A204.1 (cell line): ENCODE data around the gene NEMP1.
"Not testable (repeated sequence)": the region's sequence is repeated elsewhere in the genome, so short reads cannot be mapped to it uniquely, and the experiment has no call there.

ENCODE experiments used
- FAIRE-seq: peaks from 2 replicates; lab custom pipeline; 2012; peaks lifted over from hg19 to GRCh38; lab: Jason Lieb, UNC

Gene NEMP1

DNA sequence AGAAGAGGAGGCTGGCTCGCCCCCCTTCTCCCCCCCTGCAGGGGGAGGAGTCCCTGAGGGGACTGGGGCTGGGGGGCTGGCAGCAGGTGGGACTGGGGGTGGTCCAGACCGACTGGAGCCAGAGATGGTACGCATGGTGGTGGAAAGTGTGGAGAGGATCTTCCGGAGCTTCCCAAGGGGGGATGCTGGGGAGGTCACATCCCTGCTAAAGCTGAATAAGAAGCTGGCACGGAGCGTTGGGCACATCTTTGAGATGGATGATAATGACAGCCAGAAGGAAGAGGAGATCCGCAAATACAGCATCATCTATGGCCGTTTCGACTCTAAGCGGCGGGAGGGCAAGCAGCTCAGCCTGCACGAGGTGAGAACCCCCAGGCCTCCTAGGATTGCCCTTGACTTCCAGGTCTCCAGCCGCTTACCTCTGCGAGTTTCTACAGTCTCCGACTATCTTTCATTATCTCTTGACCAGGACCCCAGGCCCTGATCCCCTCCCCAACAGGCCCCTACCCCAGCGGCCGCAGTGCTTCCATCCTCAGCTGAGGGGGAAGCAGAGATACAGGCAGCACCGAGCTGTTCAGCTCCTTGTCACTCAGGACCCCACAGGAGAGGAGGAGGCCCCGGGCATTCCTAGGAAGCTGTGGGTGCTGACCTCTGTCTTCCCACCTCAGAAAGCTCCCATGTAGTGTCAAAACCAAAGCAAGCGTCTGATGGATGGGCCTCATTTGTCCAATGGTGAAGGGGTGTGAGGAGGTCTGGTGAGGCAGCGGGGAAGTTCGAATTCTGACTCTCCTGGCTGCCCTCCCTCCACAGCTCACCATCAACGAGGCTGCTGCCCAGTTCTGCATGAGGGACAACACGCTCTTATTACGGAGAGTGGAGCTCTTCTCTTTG lies 13.3 kb upstream of the NEMP1 start:
- no peak for FAIRE-seq

DNA sequence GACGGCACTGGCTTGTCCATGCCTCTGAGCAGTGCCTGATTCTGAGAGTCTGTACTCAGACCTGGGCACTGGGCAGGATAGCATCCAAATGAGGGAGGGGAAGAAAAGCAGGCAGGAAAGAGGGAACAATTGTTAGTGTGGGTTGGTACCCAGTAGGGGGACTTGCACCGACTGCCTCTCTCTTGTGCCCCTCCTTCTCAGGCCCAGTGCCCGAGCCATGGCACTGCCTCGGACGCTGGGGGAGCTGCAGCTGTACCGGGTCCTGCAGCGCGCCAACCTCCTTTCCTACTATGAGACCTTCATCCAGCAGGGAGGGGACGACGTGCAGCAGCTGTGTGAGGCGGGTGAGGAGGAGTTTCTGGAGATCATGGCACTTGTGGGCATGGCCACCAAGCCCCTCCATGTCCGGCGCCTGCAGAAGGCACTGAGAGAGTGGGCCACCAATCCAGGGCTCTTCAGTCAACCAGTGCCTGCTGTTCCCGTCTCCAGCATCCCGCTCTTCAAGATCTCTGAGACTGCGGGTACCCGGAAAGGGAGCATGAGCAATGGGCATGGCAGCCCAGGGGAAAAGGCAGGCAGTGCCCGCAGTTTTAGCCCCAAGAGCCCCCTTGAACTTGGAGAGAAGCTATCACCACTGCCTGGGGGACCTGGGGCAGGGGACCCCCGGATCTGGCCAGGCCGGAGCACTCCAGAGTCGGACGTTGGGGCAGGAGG lies 12.5 kb upstream of the NEMP1 start:
- FAIRE-seq, result no peak

- FAIRE-seq, result no peak
Measured at GRCh38 chr12:57090490-57090889, 11.9 kb upstream of the NEMP1 start.

DNA sequence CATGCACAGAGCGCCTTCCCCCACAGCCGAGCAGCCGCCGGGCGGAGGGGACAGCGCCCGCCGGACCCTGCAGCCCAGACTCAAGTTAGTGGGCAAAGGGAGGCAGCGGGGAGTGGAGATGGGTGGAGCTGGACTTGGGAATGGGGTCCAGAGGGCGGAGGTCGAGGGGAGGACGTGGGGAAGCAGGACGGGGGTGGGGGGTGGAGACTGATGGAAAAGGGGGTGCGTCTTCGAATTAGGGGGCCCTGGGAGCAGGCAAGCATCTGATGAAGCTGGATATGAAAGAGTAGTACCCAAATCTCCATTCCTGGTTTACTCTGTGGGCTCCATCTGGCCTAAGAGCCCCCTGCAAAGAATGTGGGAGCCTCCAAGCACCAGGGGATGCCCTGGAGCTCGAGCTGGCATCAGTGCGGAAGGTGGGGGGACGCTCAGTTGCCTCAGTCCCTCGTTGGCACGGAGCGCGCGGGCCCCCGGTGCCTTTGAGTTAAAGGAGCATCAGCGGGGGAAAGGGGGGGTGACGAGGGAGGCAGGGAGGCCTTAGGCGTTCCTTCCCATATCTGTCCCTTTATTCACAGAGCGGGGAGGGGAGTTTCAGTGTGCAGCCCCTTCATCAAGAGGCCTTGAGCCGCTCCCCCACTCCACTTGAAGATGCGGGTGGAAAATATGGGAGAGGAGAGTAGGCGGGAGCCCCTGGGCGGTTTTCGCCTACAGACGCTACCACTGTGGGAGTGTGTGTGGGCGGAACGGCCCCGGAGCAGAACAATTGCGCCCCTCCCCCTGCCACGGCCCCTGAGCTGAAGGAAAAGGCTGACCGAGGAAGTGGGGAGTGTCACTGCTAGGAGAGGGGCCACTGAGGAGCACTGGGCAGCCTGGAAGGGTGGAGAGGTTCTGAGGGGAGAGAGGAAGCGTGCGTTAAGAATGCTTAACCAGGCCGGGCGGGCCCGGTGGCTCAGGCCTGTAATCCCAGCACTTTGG lies 11.0 kb upstream of the NEMP1 start:
- no peak for FAIRE-seq

DNA sequence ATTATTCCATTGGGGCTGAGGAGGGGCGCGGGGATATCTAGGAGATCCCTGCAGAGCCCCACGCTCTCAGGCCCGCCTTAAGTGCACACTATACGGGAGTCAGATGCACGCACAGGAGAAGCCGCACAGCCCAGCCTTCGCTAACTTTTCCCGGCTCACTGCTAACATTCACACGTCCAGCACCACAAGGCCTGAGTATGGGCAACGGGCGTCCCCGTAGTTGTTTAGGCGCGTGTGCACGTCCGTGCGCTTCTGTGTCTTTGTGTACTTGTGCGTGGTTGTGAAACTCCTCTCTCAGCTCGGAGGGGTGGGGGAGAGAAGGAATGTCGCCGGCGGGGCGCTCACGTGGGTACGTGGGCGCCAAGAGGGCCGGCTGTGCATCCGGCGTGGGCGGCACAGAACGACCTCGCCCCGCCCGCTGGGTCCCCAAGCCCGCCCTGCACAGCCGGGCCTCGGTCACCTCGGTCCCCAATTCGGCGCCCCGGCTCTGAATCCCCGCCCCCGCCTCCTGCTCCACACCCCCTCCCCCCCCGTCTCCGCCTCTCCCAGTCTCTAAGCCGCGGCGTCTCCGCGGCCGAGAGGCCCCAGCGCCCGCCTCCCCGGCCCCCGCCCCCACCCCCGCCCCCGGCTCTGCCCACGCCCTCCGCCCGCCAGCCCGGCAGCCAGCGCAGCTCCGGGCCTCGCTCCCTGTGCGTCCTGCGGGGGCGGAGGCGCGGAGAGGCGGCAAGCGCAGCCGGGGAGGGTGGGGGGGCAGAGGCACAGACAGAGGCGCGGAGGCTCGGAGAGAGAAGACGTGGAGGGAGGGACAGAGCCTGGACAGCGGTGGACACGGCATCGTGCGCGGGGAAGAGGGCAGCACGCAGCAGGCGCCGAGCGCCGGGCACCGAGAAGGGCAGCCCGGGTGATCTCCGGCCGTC lies 10.0 kb upstream of the NEMP1 start, which contains the start of gene NAB2:
TSS of gene NAB2 (plus strand) at position 761 of the 917 bp plus-strand sequence. CDS start 158 bp downstream, outside the sequence.
- FAIRE-seq, result no peak

DNA sequence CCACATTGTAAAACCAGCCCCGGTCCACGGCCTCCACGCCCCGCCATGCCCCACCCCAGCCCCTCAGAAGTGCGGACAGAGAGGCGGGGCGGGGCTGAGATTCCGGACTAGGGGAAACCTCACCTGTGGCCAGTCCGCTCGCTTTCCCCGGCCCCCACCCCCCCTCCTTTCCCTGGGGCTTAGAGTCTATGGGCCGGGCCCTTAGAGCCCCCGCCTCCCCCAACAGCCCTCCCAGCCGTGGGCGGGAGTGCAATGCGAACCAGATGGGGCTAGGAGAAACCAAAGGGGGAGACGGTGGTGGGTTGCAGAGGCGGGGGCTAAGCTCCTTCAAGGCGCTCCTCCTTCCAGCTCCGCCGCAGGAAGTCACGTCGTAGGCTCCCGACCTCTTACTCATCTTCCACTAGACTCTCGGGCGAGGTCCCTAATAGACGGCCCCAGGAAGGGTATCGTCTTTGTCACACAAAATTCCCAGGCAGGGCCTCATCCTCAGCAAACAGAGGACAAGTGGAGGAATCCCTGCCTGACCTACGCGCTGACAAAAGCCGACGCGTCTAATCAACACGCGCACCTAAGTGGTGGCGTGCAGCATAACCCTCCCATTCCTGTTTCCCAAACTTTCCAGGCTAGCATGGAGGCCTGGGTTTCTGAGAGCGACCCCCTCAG lies 9.2 kb upstream of the NEMP1 start:
- no peak for FAIRE-seq

DNA sequence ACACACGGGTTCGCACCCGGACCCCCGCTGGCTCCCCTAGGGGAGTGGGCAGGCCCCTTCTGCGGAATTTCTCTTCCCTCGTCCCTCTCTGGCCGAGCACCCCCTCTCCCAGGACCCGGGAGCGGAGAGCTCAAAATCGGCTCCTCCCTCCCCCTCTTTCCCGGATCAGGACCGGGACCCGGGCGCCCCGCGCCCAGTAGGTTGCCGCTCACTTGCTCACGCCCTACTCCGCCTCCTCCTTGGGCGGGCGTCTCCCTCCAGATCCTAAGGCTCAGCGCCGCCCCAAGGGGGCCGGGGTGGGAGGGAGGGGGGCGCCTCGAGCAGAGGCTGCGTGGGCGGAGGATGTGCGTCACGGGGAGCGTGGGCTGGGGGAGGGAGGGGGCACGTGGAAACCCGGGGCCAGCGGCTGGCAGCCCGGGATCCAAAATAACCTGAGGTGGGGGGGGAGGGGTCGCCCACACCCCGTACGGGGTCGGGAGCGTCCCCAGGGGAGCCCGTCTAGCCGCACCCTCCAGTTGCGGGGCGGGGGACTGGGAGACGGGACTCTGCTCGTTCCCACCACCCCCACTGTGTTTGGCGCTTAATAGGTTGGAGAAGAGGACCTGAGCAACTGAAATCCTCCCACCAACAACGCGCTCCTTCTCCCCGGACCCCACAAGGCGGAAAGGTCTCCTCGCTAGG lies 8.6 kb upstream of the NEMP1 start:
- FAIRE-seq, result no peak

GRCh38 chr12:57086493-57087009 lies 8.0 kb upstream of the NEMP1 start:
- FAIRE-seq, result peak; percentile 47

- FAIRE-seq, result no peak
Measured at GRCh38 chr12:57085999-57086492, 7.5 kb upstream of the NEMP1 start.

GRCh38 chr12:57080855-57081254 lies 2.3 kb upstream of the NEMP1 start:
- no peak for FAIRE-seq

DNA sequence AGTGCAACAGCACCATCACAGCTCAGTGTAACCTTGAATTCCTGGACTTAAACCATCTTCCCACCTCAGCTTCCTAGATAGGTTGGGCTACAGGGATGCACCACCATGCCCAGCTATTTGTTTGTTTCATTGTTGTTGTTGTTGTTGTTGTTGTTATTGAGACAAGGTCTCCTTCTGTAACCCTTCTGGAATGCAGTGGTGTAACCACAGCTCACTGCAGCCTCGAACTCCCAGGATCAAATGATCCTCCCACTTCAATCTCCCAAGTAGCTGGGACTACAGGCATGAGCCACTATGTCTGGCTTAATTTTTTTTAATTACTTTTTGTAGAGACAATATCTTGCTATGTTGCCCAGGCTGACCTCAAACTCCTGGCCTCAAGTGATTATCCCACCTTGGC lies 1.2 kb upstream of the NEMP1 start:
- no peak for FAIRE-seq

GRCh38 chr12:57073566-57074450 lies 4.8 kb downstream of the NEMP1 start:
- FAIRE-seq, result not testable (repeated sequence)

DNA sequence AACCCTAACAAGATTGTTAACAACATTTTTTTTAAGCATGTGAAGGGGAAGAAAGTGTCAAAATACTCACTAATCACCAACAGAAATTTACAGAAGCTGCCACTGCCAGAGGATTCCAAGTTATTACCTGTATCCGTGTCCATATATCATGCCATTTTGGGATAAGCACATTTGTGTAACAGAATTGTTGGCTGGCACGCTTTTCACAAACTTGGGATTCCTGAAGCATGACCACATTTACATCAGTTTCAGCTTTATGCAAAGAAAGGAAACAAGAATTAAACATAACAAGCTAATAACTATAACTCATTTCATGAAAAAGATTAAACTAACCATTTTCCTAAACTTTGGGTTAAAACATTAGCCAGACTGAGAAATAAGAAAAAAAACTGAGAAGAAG lies 5.9 kb downstream of the NEMP1 start:
- no peak for FAIRE-seq

- peak; percentile 90 for FAIRE-seq
Measured at GRCh38 chr12:57069523-57069922, 9.1 kb downstream of the NEMP1 start.

DNA sequence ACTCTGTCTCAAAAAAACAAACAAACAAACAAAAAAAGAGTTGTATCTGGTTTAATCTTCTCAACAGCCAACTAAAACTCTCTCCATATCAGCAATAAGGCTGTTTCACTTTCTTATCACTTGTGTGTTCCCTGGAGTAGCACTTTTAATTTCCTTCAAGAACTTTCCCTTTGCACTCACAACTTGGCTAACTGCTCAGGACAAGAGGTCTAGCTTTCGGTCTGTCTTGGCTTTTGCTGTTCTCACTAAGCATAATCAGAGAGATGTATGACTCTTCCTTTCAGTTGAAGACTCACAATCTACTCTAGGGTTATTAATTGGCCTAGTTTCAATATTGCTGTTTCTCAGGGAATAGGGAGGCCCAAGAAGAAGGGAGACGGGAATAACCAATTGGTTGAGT lies 12.3 kb downstream of the NEMP1 start:
- FAIRE-seq, result no peak

- FAIRE-seq, result peak; percentile 63
Measured at GRCh38 chr12:57063991-57064685, 14.5 kb downstream of the NEMP1 start.

GRCh38 chr12:57058454-57058853 lies 20.1 kb downstream of the NEMP1 start:
- FAIRE-seq, result no peak
